Measurements from ENCODE around the gene SLC7A14.

Gene SLC7A14

DNA sequence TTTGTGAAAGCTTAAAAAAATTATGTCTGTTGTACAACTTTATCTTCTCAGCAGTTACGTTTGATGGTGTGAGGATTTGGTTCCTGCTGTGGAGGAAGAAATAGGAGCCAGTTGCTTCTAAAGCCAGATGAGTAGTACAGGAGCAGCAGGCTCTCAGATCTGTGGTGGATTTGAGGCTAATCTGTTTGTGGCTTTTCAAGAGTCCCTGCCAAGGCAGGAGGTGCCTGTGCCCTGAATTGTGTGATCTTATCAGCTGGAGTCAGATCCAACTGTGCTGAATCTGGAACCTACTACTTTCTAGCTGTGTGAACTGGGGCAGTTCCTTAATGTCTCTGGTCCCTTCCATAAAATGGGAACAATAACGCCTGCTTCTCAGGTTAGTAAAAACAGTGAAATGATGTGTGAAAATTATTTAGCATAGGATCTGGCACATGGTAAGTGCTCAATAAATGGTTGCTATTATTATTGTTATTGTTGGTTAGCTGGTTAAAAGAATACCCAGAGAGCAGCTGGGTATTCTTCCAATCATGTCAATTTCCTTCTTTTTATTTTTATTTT lies 159.6 kb downstream of the SLC7A14 start:
- no peak for DNase-seq (ENCODE audit: low spot score)

DNA sequence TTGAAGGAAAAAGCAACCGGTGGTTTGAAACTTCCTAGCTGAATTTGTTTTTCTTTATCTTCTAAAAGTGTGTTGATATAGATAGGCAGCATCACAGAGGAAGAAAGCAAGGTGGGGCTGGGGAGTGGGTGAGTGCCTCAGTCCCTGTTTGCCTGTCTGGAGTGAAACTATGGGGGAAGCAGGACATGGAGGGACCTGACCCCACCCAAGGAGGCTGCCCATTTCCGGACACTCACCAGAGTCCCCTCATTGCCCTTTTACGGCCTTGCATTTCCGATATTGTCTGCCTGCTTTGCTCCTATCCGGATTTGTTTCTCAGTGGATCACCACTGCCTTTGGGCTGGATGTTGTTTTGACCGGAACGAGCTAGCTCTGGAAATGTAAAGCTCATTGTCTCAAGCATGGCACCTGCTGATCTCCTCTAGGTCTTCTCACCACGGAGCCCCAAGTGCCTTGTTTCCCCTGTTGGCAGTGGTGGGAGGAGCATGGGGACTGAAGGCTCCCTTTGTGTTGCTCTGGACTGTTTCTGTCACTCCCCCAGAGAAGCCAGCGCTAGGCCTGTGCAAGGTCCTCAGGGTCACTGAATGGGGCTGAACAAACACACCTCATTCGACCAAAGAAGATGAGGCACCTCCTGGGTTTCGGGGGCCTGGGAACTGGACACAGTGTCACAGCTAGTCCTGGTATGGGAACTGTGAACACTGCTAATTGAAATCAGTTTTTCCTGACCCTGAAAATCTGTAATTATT lies 160.2 kb downstream of the SLC7A14 start:
- DNase-seq (ENCODE audit: low spot score): peak; percentile 91

DNA sequence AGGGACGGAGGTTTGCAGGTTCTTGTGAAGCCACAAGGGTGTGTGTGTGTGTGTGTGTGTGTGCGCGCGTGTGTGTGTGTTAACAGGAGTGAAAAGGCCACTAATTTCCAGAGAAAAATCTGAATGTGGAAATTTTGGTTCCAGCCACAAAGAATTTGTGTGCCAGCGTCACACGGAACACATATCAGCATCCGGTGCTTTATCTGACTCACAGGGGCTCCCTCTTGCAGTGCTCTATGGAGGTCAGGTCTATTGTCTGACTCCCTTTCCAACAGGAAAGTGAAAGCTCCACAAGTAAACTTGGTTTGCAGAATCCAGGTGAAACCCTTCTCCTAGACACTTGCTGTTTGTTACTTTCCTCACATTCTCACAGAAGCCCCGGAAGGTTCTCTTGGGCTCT lies 161.0 kb downstream of the SLC7A14 start:
- DNase-seq (ENCODE audit: low spot score): no peak

DNA sequence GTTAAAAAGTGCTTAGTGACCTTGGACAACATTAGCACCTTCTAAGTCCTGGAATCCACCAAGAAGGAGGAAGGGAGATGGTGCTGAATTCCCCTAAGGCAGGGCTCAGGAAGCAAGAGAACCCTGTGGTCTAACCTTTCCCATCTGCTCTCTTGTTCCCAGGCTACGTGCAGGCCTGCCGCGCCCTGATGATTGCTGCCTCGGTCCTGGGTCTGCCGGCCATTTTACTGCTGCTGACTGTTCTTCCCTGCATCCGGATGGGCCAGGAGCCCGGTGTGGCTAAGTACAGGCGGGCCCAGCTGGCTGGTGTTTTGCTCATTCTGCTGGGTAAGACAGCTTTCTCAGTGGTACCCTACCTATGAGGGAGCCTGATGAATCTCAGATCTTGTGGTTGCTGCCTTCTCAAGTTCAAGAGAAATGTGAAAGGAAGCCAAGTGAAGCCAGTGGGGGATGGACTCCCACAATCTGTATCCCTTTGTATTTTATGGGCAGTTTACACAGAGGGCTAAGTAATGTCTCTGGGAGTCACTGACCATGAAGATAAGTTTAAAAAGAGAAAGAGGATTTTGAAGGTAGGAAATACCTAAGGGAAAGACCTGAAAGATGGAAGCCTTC lies 162.8 kb downstream of the SLC7A14 start:
- no peak for DNase-seq (ENCODE audit: low spot score)

DNA sequence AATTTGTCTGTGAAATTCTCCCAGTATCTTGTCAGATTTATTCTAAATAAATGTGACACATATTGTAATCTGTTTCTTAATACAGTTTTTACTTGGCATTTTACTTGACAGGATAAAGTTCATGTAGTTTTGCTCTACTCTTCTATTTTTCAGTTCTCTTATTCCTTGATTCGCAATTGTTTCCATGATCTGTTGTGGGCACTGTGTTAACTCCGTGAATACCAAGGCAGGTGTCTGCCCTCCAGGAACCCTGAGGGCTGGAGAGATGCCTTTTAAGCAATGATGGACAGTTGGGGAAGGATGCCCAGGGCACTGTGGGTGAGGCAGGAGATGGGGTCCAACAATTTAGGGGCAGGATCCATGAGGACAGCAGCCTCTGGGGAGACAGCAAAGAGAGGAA lies 164.1 kb downstream of the SLC7A14 start:
- no peak for DNase-seq (ENCODE audit: low spot score)

DNA sequence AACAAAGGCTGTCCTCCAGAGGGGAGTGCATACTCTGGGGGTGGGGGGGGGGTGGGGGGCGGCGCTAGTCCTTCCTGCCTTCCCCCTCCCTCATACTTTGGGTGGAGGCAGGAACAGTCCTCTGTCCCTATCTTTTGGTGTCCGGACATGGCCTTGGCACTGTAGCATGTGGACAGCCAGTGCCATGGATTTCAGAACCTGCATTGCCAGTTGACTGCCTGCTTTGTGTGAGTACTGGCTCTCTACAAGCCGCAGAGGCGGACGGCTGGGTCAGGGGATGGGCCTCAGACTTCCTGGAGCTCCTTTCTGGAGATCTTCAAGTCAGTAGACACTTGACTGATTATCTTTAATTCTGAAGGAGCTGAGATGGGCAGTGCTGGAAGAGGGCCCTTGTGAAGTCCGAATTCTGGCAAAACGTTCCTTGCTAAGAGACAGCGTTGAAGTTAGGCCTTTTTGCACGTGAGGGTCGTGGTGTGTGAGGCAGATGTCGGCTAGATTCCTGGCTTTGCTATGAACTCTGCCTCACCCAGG lies 164.7 kb downstream of the SLC7A14 start:
- DNase-seq (ENCODE audit: low spot score): peak; percentile 77

DNA sequence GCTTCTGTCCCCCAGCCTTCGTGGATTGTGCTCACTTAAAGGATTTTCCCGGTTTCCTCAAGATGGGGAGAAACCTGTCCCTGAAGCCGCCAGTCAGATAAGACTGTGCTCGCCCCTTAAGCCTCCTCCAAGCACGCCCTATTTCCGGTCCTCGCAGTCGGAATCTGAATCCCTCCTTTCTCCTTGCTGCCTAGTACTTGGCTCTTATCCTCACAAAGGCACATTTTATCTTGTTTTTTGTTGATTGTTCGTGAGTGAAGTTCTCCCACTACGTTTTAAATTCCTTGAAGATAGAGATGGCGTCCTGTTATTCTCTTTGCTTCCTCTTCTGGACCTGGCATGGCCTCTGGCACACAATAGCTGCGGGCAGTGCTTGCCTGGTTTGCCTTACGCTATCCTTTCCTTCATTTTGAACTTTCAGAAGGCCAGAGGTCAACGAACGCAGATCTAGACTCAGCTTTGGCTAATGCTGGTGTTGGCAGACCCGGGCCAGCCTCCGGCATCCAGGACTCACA lies 165.5 kb downstream of the SLC7A14 start:
- DNase-seq (ENCODE audit: low spot score): no peak

DNA sequence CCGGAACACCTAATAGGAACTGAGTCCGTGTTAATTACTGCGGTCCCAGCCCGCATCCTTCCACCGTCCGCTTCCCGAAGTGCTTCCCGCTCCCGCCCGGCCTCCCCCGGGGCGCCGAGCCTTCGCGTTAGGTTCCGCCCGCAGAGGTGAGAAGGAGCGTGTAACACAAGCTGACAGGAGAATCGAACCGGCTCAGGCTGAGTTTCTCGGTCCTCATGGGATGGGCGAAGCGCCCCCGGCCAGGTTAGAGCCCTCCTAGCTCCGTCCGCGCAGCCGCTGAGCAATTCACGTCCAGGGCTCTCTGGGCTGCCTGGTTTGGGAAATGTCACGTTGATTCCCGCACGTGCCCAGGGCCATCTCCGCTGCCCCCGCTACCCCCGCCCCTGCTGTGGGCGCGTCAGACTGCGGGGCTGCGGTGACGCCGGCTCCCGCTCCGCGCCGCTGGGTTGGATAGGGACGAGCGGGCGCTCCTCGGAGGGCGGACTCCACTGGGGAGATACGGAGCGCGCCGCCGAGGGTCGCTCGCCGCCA lies 166.3 kb downstream of the SLC7A14 start:
- DNase-seq (ENCODE audit: low spot score): no peak

DNA sequence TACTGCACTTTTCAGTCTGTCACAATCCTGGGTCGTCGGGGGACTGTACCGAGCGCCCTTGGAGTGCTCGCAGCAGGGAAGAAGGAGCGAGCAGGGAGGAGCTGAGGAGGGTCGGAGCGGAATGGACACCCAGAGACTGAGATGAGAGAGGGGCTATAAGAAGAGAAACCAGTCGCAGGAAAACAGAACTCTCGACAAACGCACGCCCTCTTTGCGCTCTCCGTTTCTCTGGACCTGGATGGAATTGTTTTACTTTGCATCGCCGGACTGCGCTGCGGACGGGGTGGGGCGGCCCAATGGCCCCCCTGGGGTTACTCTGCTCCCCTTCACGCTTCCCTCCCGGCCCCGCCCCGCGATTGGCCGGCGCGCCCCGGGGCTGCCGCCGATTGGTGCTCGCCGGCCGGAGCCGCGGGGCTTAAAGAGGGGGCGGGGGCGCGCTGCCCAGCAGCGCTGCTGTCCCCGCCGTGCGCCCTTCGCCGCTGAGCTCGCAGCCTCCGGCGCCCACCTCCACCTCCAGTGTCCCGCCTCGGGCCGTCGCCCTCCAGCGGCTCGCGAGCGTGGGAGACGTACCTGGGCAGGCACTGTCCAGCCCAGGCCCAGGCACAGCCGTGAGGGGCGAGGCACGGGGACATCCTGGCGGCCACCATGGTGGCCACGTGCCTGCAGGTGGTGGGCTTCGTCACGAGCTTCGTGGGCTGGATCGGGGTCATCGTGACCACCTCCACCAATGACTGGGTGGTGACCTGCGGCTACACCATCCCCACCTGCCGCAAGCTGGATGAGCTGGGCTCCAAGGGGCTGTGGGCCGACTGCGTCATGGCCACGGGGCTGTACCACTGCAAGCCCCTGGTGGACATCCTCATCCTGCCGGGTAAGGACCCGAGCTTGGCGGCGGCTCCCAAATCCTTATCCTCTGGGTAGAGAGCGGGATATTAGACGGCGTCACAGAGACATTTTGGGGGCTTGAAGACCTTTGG lies 167.2 kb downstream of the SLC7A14 start, which contains the start of gene CLDN11:
Gene CLDN11 (plus strand): TSS at position 447 of the 977 bp plus-strand sequence. CDS start 199 bp downstream, at position 646.
- DNase-seq (ENCODE audit: low spot score): peak; percentile 89

DNA sequence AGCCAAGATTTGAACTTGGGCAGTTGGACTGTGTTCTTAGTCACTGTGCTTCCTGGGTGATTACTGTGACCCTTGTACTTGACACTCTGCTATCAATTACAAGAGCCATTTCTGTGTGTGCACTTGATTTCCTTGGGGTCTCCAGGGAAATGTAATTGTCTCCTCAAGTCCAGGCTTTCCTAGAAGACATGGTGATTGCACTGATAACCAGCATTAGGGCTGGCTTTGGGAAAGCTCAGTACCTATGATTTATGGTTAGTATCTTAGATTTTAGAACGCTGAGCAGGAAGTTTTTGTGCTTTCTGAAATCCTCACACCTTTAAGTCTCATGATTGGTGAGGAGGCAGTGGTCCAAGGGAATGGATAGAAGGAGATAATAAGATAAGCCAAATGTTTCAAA lies 168.8 kb downstream of the SLC7A14 start:
- no peak for DNase-seq (ENCODE audit: low spot score)

DNA sequence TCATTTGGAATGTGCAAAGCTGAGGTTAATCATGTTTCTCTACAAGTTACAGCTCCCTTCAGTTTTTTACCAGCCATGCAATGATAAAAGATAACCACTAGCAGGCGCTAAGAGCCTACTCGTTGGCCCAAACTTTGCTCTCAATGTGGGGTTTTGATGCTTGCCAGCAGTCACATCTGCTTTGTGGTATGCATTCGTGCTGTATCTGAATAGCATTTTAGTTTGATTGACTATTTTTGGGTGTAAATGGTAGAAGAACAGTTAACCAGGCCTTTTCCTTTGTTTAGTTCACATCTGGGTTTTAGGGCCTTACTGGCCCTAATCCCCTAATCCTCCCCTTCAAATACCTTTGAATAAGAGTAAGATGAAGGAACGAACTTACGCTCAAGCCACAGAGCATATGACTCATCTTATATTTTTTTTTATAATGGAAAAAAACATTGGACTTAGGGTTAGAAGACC lies 171.6 kb downstream of the SLC7A14 start:
- DNase-seq (ENCODE audit: low spot score): peak; percentile 78

DNA sequence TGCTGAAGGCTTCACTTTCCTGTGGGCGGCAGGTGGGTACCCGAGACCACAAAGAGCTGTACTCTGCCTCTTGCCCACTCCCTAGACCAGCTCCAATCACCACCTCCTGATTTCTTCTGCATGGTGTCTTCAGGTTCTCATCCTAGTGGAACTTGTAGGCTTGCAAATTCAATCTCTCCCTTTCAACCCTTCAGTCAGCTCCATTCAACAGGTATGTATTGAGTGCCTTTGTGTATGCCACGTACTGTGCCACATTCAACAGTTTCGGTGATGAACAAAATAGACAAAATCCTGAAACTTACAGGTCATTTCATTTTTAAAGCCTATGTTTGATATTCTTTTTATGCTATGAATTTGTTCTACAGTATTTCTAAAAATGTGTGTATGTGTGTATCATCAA lies 172.6 kb downstream of the SLC7A14 start:
- DNase-seq (ENCODE audit: low spot score): no peak

DNA sequence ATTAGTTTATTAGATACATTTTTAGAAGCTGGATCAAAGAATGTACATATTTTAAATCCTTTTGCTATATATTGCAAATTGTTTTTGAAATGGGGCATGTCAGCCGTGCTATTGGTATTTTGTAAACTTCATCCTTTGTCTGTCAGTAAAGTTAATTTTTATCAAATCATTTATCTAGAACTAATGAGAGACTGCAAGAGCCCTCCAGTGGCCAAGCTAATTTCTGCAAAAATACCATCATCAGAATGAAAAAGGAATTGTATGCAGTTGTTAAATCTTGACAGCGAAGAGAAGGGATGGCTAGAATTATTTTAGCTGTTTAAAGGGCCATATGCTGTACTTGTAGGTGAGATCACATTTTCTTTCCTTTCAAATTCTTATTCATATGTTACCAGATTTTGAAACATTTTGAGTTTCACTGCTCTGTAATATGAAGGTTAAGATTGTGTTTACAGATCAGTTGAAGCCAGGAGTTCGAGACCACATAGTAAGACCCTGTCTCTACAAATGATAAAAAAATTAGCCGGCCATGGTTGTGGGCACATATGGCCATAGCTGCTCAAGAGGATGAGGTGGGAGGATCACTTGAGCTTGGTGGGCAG lies 175.3 kb downstream of the SLC7A14 start:
- DNase-seq (ENCODE audit: low spot score): no peak

All from putamen (tissue), 1 donor.